ENCODE results near the gene ZNF385C. TPM values are rescaled to one million over a fixed set of nuclear protein-coding genes. Genes with fewer than 3 reads are reported as not detected.

Gene ZNF385C
- total RNA-seq, 4 donors from 2014 or later, result 0.26 to 0.78 TPM; not detected in 2

DNA sequence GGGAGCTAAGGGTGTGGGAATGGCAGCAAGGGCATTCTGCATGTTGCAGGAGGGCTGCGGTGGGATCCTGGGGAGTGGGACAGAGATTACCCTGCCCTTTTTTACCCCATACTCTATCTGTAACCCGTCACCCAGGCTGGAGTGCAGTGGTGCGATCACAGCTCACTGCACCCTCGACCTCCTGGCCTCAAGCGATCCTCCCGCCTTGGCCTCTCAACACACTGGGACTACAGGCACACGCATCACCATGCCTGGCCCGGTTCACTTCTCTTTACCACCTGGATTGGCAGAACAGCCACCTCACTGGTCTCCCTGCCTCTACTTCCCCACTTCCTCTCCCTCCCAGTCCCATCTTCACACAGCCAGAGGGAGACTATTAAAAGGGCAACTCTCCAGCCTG lies 9.5 kb downstream of the ZNF385C start:
- Histone ChIP-seq H3K27me3 (no peaks in the 10 kb centered on the region), H3K27ac (no peak overlapping the region), H3K36me3 (no peaks in the 10 kb centered on the region), H3K4me3 (no peak overlapping the region), H3K9me3 (no peaks in the 10 kb centered on the region), H3K4me1 (peaks cover 0 to 5% of the 10 kb centered on the region in 2 donors)
- intact Hi-C loops (cut with DNase I; ENCODE audit: low total_unique reads) (no loop called here), in situ Hi-C loops (cut with MboI; ENCODE audit: low sequenced_read_pairs in 4 of 4) (no loop called here)
- ATAC-seq (no peak), DNase-seq (no peak)
- TF ChIP-seq, protein P1, sequence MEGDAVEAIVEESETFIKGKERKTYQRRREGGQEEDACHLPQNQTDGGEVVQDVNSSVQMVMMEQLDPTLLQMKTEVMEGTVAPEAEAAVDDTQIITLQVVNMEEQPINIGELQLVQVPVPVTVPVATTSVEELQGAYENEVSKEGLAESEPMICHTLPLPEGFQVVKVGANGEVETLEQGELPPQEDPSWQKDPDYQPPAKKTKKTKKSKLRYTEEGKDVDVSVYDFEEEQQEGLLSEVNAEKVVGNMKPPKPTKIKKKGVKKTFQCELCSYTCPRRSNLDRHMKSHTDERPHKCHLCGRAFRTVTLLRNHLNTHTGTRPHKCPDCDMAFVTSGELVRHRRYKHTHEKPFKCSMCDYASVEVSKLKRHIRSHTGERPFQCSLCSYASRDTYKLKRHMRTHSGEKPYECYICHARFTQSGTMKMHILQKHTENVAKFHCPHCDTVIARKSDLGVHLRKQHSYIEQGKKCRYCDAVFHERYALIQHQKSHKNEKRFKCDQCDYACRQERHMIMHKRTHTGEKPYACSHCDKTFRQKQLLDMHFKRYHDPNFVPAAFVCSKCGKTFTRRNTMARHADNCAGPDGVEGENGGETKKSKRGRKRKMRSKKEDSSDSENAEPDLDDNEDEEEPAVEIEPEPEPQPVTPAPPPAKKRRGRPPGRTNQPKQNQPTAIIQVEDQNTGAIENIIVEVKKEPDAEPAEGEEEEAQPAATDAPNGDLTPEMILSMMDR (IDR thresholded peaks at IDR 0.05 in 4 of 5, conservative IDR thresholded peaks at IDR 0.05 in 1 of 5), result no peak
- no peak for TF ChIP-seq POLR2A (IDR thresholded peaks at IDR 0.05)

DNA sequence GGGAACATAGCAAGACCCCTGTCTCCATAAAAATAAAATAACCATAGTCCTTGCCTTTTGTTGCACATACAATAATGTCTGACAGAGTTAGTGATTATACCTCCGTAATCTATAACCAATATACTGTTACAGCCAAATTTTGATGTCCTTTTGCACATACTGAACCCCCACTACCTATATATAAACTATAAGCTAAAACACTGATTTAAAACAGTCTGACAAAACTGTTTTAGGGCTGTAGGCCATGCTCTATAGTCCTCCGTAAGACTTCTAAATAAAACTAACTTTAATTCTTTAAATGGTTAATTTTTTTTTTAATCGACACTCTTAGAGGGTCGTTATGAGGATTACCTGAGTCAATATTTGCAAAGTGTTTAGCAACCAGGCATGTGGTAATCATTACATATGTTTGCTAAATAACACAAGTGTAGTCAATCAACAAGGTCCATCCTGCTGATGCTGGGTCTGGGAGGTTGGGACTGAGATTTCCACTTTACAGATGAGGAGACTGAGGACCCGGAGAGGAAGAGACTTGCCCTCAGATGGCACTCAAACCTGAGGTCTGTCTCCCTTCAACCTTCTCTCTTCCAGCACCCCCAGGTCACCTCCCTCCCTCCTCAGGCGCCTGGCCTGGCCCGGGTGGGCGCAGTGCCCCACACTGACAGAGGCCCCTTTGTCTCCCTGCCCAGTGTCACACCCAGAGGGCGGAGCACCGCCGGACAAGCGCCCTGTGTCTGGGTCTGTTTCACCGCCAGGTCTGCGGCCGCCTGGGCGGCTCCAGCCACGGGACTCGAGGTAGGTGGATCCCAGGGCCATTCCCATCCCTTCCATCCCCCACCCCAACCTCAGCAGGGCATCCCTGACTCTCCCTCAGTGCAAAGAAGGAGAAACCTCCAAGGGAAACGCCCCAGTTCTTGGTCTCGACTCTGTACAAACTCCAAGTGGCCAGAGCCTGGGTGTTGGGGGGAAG lies 10.3 kb downstream of the ZNF385C start:
- Histone ChIP-seq H3K27ac (no peak overlapping the region), H3K4me1 (peaks cover 0 to 5% of the 10 kb centered on the region in 2 donors), H3K36me3 (no peaks in the 10 kb centered on the region), H3K4me3 (no peak overlapping the region), H3K27me3 (no peaks in the 10 kb centered on the region), H3K9me3 (no peaks in the 10 kb centered on the region)
- intact Hi-C loops (cut with DNase I; ENCODE audit: low total_unique reads) (no loop called here), in situ Hi-C loops (cut with MboI; ENCODE audit: low sequenced_read_pairs in 4 of 4) (no loop called here)
- DNase-seq (no peak), ATAC-seq (no peak)
- no peak for TF ChIP-seq POLR2A (IDR thresholded peaks at IDR 0.05)
- TF ChIP-seq, protein P1 (IDR thresholded peaks at IDR 0.05 in 4 of 5, conservative IDR thresholded peaks at IDR 0.05 in 1 of 5), result no peak

DNA sequence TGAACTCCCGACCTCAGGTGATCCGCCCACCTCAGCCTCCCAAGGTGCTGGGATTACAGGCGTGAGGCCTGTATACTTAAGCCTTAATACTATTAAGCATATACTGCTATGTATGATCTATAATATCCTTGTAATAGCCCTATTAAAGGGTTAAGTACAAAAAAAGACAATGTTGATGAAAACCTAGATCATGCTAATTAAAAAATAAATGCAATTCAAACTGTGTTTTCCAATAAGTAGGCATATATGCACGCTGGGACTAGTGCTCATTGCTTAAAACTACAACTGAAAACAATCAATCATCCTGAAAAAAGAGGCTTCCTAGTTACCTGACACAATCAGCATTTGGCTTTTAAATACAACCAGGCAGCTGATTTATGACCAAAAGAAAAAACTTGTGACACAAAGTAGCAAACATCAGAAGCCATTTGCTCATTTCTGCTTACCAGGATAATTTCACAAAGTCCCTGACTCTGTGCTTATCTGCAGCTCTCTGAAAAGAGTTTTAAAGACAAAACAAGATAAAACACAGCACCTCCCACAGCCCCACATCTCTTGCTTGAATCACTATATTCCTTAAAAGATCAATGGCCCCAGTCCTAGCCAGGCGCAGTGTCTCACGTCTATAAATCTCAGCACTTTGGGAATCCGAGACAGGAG lies 11.1 kb downstream of the ZNF385C start:
- no peaks in the 10 kb centered on the region for H3K36me3 ChIP-seq
- in situ Hi-C loops (cut with MboI; ENCODE audit: low sequenced_read_pairs in 4 of 4) (no loop called here), intact Hi-C loops (cut with DNase I; ENCODE audit: low total_unique reads) (no loop called here)
- H3K27ac ChIP-seq, result no peak overlapping the region
- peaks cover 0 to 5% of the 10 kb centered on the region in 2 donors for H3K4me1 ChIP-seq
- H3K4me3 ChIP-seq, result no peak overlapping the region
- TF ChIP-seq, protein P1 (IDR thresholded peaks at IDR 0.05 in 4 of 5, conservative IDR thresholded peaks at IDR 0.05 in 1 of 5), result no peak
- no peak for TF ChIP-seq POLR2A (IDR thresholded peaks at IDR 0.05)
- no peak for DNase-seq
- H3K9me3 ChIP-seq, result no peaks in the 10 kb centered on the region
- H3K27me3 ChIP-seq, result no peaks in the 10 kb centered on the region
- ATAC-seq, result no peak

DNA sequence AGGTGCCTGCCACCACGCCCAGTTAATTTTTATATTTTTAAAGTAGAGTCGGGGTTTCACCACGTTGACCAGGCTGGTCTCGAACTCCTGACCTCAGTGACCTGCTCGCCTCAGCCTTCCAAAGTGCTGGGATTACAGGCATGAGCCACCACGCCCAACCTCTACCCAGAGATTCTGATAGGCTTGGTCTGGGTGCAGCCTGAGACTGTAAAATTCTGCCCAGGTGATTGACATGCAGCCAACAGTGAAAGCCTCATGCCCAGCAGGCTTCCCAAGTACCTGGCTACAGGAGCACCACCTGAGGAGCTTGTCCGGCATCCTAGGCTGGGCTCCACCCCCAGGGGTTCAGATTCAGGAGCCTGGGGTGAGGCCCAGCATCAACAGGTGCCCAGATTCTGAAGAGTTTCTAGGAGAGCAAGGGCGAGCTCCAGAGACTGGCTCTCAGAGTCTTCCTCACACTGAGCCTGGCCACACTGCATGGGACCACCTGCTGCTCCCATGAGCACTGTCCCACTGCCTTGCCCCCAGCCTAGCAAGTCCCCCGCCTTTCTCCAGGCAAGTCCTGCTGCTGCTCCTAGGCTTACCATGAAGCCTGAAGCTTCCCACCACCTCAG lies 16.6 kb downstream of the ZNF385C start:
- H3K4me3 ChIP-seq, result no peak overlapping the region
- no peaks in the 10 kb centered on the region for H3K27me3 ChIP-seq
- intact Hi-C loops (cut with DNase I; ENCODE audit: low total_unique reads) (no loop called here), in situ Hi-C loops (cut with MboI; ENCODE audit: low sequenced_read_pairs in 4 of 4) (no loop called here)
- DNase-seq, result no peak
- no peak for ATAC-seq
- H3K9me3 ChIP-seq, result no peaks in the 10 kb centered on the region
- H3K27ac ChIP-seq, result no peak overlapping the region
- peaks cover 17 to 18% of the 10 kb centered on the region in 2 donors for H3K4me1 ChIP-seq
- H3K36me3 ChIP-seq, result no peaks in the 10 kb centered on the region
- TF ChIP-seq, protein P1 (IDR thresholded peaks at IDR 0.05 in 4 of 5, conservative IDR thresholded peaks at IDR 0.05 in 1 of 5), result no peak
- TF ChIP-seq POLR2A (IDR thresholded peaks at IDR 0.05), result no peak

Measured in gastrocnemius medialis (tissue), 4 donors.